B cell (primary cell): Measurements from ENCODE around the gene EFNA3. TPM values are rescaled to one million over a fixed set of nuclear protein-coding genes. Genes with fewer than 3 reads are reported as not detected.

Source experiments
- ATAC-seq: fragments of 200-7000 bp; cut with Tn5 transposase; one replicate; pipeline ENCODE4 v1.10.0; 2021; ENCODE audit warnings: low read depth, mild to moderate bottlenecking, moderate number of reproducible peaks, moderate library complexity
- CTCF ChIA-PET: fragments of 350-600 bp; sonication (Branson Sonifier 250); formaldehyde crosslinking; loops from one replicate; lab custom pipeline; 2021; ENCODE audit warnings: antibody characterized with exemption, inconsistent platforms; lab: Charles Lee
- POLR2A ChIA-PET: fragments of 350-600 bp; sonication (Branson Sonifier 250); formaldehyde crosslinking; loops from one replicate; lab custom pipeline; 2021; ENCODE audit warnings: antibody characterized with exemption; lab: Charles Lee
- DNase-seq: peaks from one replicate; pipeline ENCODE4 v3.0.0; 2013
- H2AFZ ChIP-seq: 2 replicates; pipeline ENCODE4 v1.6.1; 2012; ENCODE audit warnings: mild to moderate bottlenecking, low read depth, low read length; ENCODE audit not compliant: insufficient read depth, poor library complexity, severe bottlenecking
- H3K27ac ChIP-seq, 2 donors: 1 replicate in 1 of 2; 2 replicates in 1 of 2; pipeline ENCODE4 v1.5.1; 2012 to 2013; ENCODE audit warnings: low read length in 2 of 2, mild to moderate bottlenecking in 2 of 2, moderate library complexity in 1 of 2
- H3K27me3 ChIP-seq, 4 experiments: fragments of 200-600 bp in 1 of 4; sonication (generic) in 1 of 4; replicated peaks in 1 of 4; 1 replicate in 2 of 4; 2 replicates in 2 of 4; pipeline versions ENCODE4 v1.6.1 to v1.7.0; 2013 to 2016; ENCODE audit warnings: low read length in 3 of 4, mild to moderate bottlenecking in 2 of 4, mixed read lengths in 1 of 4, moderate library complexity in 1 of 4; ENCODE audit not compliant: insufficient read depth in 4 of 4, control insufficient read depth in 3 of 4; ENCODE audit errors: control extremely low read depth in 1 of 4
- H3K36me3 ChIP-seq, 2 experiments: replicated peaks in 1 of 2; 1 replicate in 1 of 2; 2 replicates in 1 of 2; pipeline versions ENCODE4 v1.6.1 to v1.7.1; 2013; ENCODE audit warnings: low read length in 1 of 2; ENCODE audit not compliant: insufficient read depth in 2 of 2, control insufficient read depth in 1 of 2; ENCODE audit errors: control extremely low read depth in 1 of 2, extremely low read depth in 1 of 2
- H3K4me1 ChIP-seq, 2 donors: fragments of 200-600 bp in 1 of 2; sonication (generic) in 1 of 2; 1 replicate in 1 of 2; 2 replicates in 1 of 2; pipeline versions ENCODE4 v1.5.1 to v1.6.1; 2013 to 2017; ENCODE audit warnings: low read length in 2 of 2; ENCODE audit not compliant: control insufficient read depth in 2 of 2, insufficient read depth in 2 of 2
- H3K4me2 ChIP-seq: replicated peaks from 2 replicates; pipeline ENCODE3; 2012; ENCODE audit warnings: mild to moderate bottlenecking, low read depth, low read length; ENCODE audit not compliant: poor library complexity, severe bottlenecking
- H3K4me3 ChIP-seq, 5 experiments: fragments of 200-600 bp in 1 of 5; sonication (generic) in 1 of 5; 1 replicate in 3 of 5; 2 replicates in 2 of 5; pipeline versions ENCODE4 v1.5.1 to v1.7.0; 2011 to 2016; ENCODE audit warnings: low read length in 4 of 5, mild to moderate bottlenecking in 4 of 5, low read depth in 2 of 5, control low read depth in 1 of 5, moderate library complexity in 1 of 5; ENCODE audit not compliant: insufficient read depth in 1 of 5; ENCODE audit errors: control extremely low read depth in 1 of 5, extremely low read depth in 1 of 5
- H3K79me2 ChIP-seq: fragments of 200-600 bp; sonication (generic); one replicate; pipeline ENCODE4 v1.6.0; 2016; ENCODE audit warnings: low read length; ENCODE audit not compliant: control insufficient read depth, insufficient read depth
- H3K9ac ChIP-seq: fragments of 200-600 bp; sonication (generic); 2 replicates; pipeline ENCODE4 v1.6.1; 2017; ENCODE audit warnings: mild to moderate bottlenecking, low read length, moderate library complexity
- H3K9me3 ChIP-seq, 3 donors: one replicate each; pipeline versions ENCODE4 v1.6.1 to v1.7.1; 2013; ENCODE audit warnings: low read length in 2 of 3; ENCODE audit not compliant: control insufficient read depth in 2 of 3, insufficient read depth in 1 of 3; ENCODE audit errors: control extremely low read depth in 1 of 3
- H4K20me1 ChIP-seq: 2 replicates; pipeline ENCODE4 v1.6.0; 2012; ENCODE audit warnings: mild to moderate bottlenecking, low read length; ENCODE audit not compliant: insufficient read depth, control insufficient read depth, poor library complexity, severe bottlenecking
- H3K27ac Mint-ChIP-seq: one replicate; pipeline ENCODE4 v1.8.0; 2021; ENCODE audit warnings: mixed read lengths
- H3K27me3 Mint-ChIP-seq: one replicate; pipeline ENCODE4 v1.8.0; 2021; ENCODE audit warnings: mixed read lengths
- H3K4me1 Mint-ChIP-seq: one replicate; pipeline ENCODE4 v1.8.0; 2021; ENCODE audit warnings: mixed read lengths
- H3K4me3 Mint-ChIP-seq: one replicate; pipeline ENCODE4 v1.8.0; 2021; ENCODE audit warnings: mixed read lengths
- H3K9me3 Mint-ChIP-seq: one replicate; pipeline ENCODE4 v1.8.0; 2022; ENCODE audit warnings: mixed read lengths; ENCODE audit not compliant: insufficient read depth
- CTCF ChIP-seq: fragments of 200-600 bp; IDR thresholded peaks from one replicate; pipeline ENCODE4 v1.8.0; 2022; ENCODE audit warnings: antibody characterized with exemption, mild to moderate bottlenecking
- EZH2 ChIP-seq: IDR thresholded peaks from 2 replicates; pipeline ENCODE4 v1.6.1; 2012; ENCODE audit warnings: borderline replicate concordance, low read depth, mild to moderate bottlenecking, moderate library complexity, low read length; ENCODE audit not compliant: insufficient read depth, poor library complexity, severe bottlenecking
- WGBS: methylation state at CpG from one replicate; pipeline ENCODE4 v1.1.5; 2013; ENCODE audit warnings: missing lambda C conversion rate; ENCODE audit not compliant: insufficient coverage; 5-methylcytosine and 5-hydroxymethylcytosine counted together
- intact Hi-C: fragments of 100-400 bp; cut with micrococcal nuclease; formaldehyde crosslinking; loops from one replicate; pipeline ENCODE4 v1.10.0; 2022
- polyA plus RNA-seq: library from polyadenylated mRNA; depleted of rRNA; stranded (reverse); fragments of >200 nt; gene quantifications from 2 replicates; pipeline ENCODE4 v1.2.3, GENCODE V29; 2012
- total RNA-seq, 2 donors: library from RNA; stranded (reverse); fragments of 120-200 nt in 1 of 2; gene quantifications; 1 replicate in 1 of 2; 2 replicates in 1 of 2; pipeline versions ENCODE4 v1.2.3 to v1.2.4, GENCODE V29; 2013 to 2022

EFNA3 gene
- total and polyA plus RNA-seq, 2 donors (not counting 1 experiment from before 2014, with no cell fraction given) = 1.6 to 3.2 TPM

DNA sequence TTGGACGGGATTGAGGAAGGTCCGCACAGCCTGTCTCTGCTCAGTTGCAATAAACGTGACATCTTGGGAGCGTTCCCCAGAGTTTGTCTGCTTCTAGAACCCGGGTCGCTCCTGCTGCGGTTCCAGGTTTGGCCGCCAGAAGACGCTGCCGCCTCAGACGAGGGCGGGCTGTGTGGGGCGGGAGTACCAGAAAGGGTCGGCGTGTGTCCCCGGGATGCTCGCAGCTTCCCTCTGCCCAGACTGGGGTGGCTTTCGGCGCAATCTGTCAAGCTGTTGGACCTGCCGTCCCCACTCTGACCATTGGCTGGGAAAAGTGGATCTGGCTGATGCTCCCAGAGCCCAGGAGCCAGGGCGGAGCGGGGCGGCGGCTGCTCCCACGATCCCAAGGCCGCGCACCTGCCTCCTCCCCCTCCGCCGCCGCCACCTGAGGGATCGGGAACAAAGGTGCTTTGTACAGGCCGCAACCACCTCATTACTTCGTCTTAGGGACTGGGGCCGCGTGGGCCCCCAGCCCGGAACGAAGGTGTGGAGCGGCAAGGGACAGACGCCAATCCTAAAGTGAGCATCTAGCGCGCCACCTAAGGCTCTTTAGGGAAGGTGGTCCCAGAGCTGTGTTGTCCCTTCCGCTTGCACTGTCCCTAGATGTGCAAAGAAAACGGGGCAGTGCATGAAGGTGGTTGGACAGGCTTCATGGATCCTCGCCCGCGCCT is 15.8 kb upstream of the EFNA3 start:
- H2AFZ ChIP-seq = peak overlapping the region; percentile 80
- H3K4me2 ChIP-seq = peak overlapping the region; percentile 96
- peak overlapping the region; percentile 68 to 78 (median 74) for H3K4me3 ChIP-seq
- peaks cover 38% of the 10 kb centered on the region for H4K20me1 ChIP-seq
- peaks cover 0 to 12% of the 10 kb centered on the region in 2 experiments for H3K36me3 ChIP-seq
- H3K79me2 ChIP-seq = peaks cover 24% of the 10 kb centered on the region
- intact Hi-C loops = loop anchor here (1.0 to 10.0 kb wide), 10 partner anchors 8 to 1391 kb away; partner anchors contain the start of genes ADAR and ILF2
- Mint-ChIP-seq H3K27me3 (no peaks in the 10 kb centered on the region), H3K27ac (peak overlapping the region; percentile 87), H3K4me3 (peak overlapping the region; percentile 94), H3K4me1 (peaks cover 45% of the 10 kb centered on the region), H3K9me3 (no peaks in the 10 kb centered on the region)
- no peak overlapping the region for H3K27ac ChIP-seq
- H3K9ac ChIP-seq = peak overlapping the region; percentile 82
- ATAC-seq = peak; percentile 24
- ChIA-PET CTCF (interaction anchor here (1.0 to 20.2 kb wide), 11 partner anchors 9 to 131 kb away, joined by 3 to 370 read pairs (median 6); partner anchors contain the start of genes ADAM15, EFNA3 and KRTCAP2), POLR2A (interaction anchor here (0.9 to 2.4 kb wide), 4 partner anchors 12 to 108 kb away, joined by 3 to 18 read pairs (median 7); partner anchors contain the start of gene ADAM15)
- H3K4me1 ChIP-seq = peaks cover 27 to 50% of the 10 kb centered on the region in 2 donors
- DNase-seq = peak; percentile 79
- WGBS = 6% methylated on average over 46 of the region's 46 CpGs
- TF ChIP-seq EZH2 (no peak), CTCF (peak; percentile 87)
- no peaks in the 10 kb centered on the region for H3K9me3 ChIP-seq
- H3K27me3 ChIP-seq = peaks cover 0 to 3% (median 0%) of the 10 kb centered on the region in 4 experiments
